Measurements from ENCODE around the gene WNT2B.
A peak's percentile ranks its signal among the peaks of the same experiment; 100 is the strongest.

Gene WNT2B

GRCh38 chr1:112527266-112528010 is 18.7 kb downstream of the WNT2B start:
- DNase-seq (ENCODE audit: low spot score), result no peak

GRCh38 chr1:112528076-112528475 is 19.3 kb downstream of the WNT2B start:
- DNase-seq (ENCODE audit: low spot score), result no peak

GRCh38 chr1:112529301-112529700 is 20.5 kb downstream of the WNT2B start:
- DNase-seq (ENCODE audit: low spot score), result no peak

- DNase-seq (ENCODE audit: low spot score), result no peak
Measured at GRCh38 chr1:112530832-112531231, 22.1 kb downstream of the WNT2B start.

- no peak for DNase-seq (ENCODE audit: low spot score)
Measured at GRCh38 chr1:112532064-112532463, 23.3 kb downstream of the WNT2B start.

GRCh38 chr1:112533029-112533428 is 24.3 kb downstream of the WNT2B start:
- no peak for DNase-seq (ENCODE audit: low spot score)

GRCh38 chr1:112536561-112536960 is 27.8 kb downstream of the WNT2B start:
- no peak for DNase-seq (ENCODE audit: low spot score)

GRCh38 chr1:112537456-112537855 is 28.7 kb downstream of the WNT2B start:
- no peak for DNase-seq (ENCODE audit: low spot score)

GRCh38 chr1:112538883-112539282 is 30.1 kb downstream of the WNT2B start:
- DNase-seq (ENCODE audit: low spot score), result no peak

DNA sequence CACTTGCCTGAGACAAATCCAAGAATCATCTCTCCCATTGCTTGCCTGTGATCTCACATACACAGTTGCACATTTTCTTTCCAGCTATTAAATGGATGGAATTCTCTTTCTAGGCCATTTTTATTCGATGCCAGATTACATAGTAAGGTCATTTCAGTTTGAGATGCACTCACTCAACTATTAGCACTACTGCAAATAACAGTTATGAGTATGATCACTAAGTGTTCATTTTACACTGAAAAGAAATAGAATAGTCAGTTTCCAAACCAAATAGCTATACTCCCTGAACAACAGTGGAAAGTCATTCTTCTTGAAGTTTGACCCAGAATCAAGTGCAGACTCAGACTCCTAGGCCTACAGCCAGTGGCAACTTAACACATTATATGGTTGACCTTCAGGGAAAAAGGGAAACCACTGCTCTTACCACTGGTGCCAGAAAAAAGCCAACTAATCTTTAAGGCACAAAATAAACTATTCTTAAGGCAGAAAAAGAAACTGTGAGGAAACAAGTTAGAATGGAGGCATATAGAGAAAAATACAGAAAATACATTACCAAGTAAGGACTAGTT is 31.5 kb downstream of the WNT2B start:
- no peak for DNase-seq (ENCODE audit: low spot score)

- no peak for DNase-seq (ENCODE audit: low spot score)
Measured at GRCh38 chr1:112541299-112541698, 32.5 kb downstream of the WNT2B start.

DNA sequence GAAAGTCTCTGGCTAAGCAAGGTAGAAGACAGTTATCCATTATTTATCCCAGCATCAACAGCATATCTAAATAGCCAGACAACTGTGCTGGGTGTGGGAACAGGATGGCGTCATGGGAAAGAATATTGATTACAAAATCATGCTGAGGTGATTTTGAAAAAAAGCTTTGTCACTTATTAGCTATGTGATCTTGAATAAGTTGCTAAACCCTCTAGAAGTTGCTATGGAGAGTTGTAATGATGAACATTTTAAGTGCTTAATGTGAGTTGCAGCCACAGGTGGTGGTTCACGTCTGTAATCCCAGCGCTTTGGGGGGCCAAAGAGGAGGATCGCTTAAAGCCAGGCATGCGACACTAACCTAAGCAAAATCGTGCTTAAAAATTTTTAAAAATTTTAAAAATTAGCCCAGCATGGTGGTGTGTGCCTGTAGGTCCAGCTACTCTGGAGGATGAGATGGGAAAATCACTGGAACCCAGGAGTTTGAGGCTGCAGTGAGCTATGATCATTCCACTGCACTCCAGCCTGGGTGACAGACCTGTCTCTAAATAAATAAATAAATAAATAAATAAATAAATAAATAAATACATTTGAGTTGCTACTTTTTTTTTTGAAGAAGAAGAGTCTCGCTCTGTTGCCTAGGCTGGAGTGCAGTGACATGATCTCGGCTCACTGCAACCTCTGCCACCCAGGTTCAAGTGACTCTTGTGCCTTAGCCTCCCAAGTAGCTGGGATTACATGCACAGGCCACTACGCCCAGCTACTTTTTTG is 33.6 kb downstream of the WNT2B start:
- no peak for DNase-seq (ENCODE audit: low spot score)

- DNase-seq (ENCODE audit: low spot score), result peak; percentile 49
Measured at GRCh38 chr1:112544011-112544688, 35.4 kb downstream of the WNT2B start.

DNA sequence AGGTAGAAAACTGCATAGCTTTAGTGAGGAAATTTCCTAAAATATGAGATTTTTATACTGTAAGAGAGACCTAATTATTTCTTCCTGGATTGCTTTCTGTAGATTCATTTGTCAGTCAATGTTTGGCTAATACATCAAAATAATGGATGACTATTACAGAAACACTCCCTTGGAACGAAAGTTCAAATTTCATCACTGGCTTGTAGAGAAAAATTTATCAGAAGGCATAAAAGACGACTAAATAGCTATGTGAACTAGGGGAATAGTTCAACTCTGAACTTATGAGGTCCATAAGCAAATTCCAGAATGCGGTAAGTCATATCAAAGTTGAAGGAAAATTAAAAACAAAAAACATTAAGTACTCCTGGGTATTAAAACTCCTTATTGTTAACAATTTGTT is 36.0 kb downstream of the WNT2B start:
- DNase-seq (ENCODE audit: low spot score), result no peak

GRCh38 chr1:112546076-112546475 is 37.3 kb downstream of the WNT2B start:
- no peak for DNase-seq (ENCODE audit: low spot score)

DNA sequence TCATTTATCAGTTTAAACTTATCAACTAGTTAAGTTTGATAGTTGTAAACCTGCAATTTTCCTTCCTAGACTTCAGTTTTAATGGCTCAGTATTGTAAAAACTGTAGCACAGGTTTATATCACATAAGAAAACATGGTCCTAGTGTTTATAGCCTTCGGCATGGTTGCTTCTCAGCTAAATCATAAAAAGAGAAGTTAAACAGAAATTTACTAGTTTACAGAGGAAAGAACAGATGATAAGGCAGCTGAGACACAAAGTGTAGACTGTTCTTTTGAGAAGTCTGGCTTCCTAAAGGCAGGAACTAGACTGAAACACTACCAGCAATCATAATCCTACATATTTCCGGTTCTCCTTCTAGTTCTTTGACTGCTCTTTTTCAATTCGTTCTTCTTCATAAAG is 39.8 kb downstream of the WNT2B start:
- no peak for DNase-seq (ENCODE audit: low spot score)

DNA sequence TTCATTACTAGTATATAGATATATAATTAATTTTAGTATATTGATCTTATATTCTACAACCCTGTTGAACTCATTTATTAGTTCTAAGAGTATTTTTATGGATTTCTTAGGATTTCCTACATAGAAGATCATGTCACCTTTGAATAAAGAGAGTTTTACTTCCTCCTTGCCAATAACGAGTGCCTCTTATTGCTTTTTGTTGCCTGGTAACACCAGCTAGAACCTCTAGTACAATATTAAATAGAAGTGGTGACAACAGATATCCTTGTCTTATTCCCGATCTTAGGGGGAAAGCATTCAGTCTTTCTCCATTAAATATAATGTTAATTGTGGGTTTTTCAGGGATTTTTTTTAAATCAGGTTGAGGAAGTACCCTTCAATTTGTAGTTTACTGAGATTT is 40.8 kb downstream of the WNT2B start:
- DNase-seq (ENCODE audit: low spot score), result no peak

DNA sequence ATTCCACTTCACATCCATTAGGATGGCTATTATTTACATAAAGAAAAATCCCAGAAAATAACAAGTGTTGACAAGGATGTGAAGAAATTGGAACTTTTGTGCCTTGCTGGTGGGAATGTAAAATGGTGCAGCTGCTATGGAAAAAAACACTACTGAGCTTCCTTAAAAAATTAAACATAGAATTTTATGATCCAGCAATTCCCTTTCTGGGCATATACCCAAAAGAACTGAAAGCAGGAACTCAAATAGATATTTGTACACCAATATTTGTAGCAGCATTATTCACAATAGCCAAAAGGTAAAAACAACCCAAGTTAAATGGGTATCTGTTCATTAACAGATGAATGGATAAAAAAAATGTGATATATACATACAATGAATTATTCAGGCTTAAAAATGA is 45.6 kb downstream of the WNT2B start:
- no peak for DNase-seq (ENCODE audit: low spot score)

DNA sequence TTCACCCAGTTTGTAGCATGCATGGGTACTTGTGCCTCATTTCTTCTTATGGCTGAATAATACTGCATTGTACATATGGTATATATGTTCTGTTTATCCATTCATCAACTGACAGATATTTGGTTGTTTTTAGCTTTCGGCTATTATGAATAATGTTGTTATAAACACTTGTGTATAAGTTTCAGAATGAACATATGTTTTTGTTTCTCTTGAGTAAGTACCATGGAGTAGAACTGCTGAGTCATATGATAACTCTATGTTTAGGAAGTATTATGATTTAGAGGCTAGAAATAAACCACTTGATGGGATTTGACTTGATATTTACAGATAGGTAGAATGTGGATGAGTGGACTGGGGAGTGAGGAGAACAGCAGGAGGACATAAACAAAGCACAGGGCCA is 48.6 kb downstream of the WNT2B start:
- DNase-seq (ENCODE audit: low spot score), result no peak

DNA sequence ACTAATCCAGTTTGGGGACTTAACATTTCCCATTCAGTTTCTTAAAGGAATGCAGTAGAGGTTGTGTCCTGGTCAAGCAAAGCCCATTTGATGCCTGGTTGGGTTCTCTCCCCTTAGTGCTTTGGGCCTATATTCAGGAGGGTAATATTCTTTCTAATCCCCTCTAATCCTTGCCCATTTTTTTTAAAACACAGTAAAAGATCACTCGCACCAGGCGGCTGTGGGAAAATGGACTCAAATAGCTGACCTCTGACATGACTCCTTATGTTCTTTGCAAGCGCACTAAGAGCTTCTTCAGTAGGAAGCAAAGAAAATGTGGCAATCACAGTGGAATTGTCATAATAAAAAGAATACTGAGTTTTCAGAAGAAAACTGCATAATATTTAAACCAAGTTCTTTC is 49.9 kb downstream of the WNT2B start:
- DNase-seq (ENCODE audit: low spot score), result no peak

- DNase-seq (ENCODE audit: low spot score), result no peak
Measured at GRCh38 chr1:112563341-112563740, 54.6 kb downstream of the WNT2B start.

DNA sequence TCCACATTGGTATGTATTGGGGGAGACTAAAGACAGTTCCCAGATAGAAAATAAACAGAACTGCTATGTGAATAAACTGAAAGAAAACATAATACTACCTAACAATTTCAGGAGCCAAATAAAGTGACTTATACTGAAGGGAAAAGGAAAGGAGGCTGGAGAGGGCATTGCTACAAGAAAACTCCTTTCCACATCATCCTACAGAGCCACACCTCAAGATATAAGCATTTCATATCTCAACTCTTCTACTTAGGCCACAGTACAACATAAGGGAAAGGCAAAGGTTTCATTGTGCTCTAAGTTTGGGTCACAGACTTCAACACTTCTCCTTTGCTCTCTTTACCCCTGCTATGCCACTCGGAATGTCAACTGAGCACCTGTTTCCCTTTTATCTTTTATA is 55.3 kb downstream of the WNT2B start:
- no peak for DNase-seq (ENCODE audit: low spot score)

GRCh38 chr1:112565800-112566199 is 57.0 kb downstream of the WNT2B start:
- no peak for DNase-seq (ENCODE audit: low spot score)
